CD4-positive, alpha-beta T cell treated with Interleukin-15 for 1 hour (primary cell): ENCODE measurements around the gene FAM234B.
"Not testable (repeated sequence)": the region's sequence is repeated elsewhere in the genome, so short reads cannot be mapped to it uniquely, and the experiment has no call there.

Experiments
- DNase-seq: peaks from one replicate; pipeline ENCODE4 v3.0.0-alpha.2; 2020

The FAM234B gene

GRCh38 chr12:13061377-13061776, 17.2 kb downstream of the FAM234B start:
- no peak for DNase-seq

GRCh38 chr12:13062669-13063068, 18.5 kb downstream of the FAM234B start:
- no peak for DNase-seq

DNA sequence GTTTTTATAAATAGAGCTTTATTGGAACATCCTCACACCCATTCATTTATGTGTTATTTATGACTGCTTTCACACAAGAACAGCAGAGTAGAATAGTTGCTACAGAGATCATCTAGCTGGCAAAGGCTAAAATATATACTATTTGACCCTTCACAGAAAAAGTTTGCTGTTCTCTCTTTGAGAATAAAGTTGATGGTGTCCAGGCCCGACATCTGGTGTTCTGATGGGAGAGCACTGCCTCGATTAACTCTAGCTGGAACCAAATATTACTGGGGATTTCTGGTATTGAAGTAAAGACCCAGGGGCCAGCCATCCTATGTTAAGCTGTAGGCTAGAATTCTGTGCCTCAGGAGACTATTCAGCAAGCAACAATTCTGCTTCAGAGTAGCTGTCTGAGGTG, 21.8 kb downstream of the FAM234B start:
- no peak for DNase-seq

DNA sequence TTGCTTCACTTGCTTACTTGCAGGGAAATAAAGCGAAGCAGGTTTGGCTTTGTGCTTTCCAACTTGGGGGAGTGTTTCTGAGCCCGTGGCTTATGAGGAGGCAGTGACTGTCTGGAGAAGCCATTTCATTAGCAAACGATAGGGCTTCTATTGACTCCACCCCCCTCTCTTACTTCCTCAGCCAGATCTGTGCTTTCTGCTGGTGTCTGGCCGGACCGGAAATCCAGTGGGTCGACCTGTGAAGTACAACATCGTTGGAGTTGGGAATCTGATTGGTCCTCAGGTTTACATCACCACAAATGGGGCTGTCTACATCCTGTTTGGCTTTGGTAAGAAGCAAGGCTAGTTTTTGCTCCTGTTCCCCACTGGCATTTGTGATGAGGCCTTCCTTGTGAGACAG, 22.3 kb downstream of the FAM234B start:
- no peak for DNase-seq

GRCh38 chr12:13067322-13067721, 23.1 kb downstream of the FAM234B start:
- DNase-seq = no peak

DNA sequence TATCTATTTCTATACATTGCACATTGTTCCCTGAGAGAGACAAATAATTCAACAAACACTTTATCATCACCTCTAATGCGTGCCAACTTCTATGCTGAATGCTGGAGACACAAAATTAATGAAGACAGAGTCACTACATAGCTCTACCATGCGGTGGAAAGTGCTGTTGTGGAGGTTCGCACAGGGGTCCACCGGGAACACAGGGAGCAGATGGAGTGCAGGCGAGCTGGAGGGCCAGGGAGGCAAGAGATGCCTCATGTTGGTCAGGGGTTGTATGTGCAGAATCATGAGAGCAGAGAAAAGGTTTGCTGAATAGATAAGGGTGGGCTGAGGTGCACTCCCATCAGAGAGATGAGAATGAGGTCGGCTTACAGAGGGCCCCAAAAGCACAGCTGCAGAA, 25.2 kb downstream of the FAM234B start:
- no peak for DNase-seq

DNA sequence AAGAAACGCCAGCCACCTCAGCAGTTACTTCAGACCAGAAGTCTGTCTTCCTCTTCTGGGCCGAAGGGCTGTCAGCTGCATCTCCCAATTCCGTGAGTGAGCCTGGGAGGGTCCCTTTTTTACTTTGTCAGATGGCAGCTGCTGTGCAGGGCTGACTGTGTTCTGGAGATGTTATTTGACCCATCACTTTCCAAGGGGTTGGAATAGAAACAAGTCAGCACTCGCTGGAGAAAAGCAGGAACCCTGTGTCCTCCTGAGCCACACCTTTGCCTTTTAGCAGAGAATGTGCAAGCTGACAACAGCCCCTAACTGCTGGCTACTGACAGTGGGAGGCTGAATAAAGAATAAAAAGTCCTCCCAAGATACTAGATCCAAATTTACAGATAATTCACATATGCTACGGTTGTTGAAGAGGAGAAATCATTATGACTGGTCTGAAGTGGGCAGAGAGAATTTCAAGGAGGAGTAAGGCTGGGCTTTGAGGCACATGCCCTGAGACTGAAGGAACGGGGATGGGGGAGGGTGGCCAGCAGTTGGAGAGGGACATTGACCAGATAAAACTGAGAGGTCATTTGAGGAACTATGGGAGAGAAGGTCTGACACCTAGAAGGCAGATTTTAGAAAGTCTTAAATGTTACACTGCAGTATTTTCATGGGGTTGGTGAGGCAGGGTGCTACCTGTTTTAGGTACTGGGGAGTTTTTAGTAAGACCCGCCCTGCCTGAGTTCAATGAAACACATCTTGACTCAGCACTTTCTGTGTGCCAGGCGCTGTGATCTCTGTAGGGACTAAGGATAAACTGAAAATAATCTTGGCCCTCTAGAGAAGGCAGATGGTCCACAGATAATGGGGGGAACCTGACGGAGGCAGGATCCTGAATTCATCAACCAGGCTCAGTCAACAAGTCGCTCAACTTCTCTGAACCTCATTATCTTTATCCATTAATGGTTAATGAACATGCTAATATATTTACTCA, 27.4 kb downstream of the FAM234B start:
- no peak for DNase-seq

DNA sequence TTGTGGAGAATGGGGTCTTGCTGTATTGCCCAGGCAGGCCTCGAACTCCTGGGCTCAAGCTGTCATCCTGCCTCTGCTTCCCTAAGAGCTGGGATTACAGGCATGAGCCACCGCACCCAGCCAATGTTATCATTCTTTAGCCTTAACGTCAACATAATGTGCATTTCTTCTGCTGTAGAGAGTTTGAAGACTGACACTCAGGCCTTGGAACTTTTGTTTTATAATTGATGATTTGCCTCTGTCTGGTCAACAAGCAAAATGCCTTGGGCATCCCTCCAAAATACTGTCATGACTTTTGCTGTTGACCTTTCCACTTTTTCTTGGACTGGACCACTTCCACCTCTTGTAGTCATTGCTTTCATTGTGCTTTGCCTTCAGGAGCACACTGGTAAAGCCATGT, 29.0 kb downstream of the FAM234B start:
- no peak for DNase-seq

GRCh38 chr12:13074396-13075117, 30.4 kb downstream of the FAM234B start:
- DNase-seq = no peak

DNA sequence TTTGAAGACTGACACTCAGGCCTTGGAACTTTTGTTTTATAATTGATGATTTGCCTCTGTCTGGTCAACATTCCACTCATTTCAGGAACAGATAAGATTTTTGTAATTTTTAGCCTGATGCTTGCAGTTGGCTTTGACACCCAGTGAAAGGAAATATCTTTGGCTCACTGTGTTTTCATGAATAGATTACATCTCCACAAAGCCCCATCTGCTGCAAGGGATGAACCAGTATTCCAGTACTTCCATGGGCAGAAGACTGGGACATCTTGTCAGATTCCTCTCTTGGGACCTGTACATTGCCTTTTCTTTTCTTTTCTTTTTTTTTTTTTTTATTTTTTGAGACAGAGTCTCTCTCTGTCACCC, 30.9 kb downstream of the FAM234B start:
- DNase-seq = no peak

DNA sequence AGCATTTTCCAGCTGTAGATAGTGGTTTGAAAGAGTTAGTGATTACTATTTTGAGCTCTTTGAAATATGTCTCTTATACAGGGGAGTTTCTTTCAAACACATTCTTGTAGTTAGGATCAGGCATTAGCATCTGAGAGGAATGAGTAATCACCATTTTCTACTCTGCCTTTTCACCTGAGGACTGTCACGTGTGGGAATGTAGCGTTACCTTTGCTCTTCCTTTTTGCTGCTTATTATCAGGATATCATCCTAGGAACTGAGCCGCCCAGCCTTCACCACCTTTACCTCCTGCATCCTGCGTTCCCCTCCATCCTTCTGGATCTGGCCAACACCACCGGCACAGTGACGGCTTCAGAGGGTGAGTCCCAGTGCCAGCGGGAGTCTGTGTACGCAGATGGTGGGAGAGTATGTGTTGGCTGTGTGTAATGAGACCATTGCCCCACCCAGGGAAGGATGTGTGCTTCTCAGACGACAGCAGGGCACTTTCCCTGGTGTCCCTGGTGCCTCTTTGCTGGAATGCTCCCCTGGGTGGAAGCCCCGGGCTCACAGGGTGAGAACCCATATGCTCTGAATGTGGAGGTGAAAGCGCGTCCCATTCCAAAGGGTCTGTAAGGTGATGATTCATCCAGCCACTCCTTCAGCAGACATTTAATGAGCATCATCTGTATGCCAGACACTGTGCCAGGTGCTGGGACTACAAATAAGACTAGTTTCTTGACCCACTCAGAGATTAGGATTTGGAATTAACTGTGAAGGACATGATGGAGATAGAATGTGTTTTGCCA, 31.8 kb downstream of the FAM234B start:
- DNase-seq = no peak

GRCh38 chr12:13079440-13079906, 35.3 kb downstream of the FAM234B start:
- no peak for DNase-seq

DNA sequence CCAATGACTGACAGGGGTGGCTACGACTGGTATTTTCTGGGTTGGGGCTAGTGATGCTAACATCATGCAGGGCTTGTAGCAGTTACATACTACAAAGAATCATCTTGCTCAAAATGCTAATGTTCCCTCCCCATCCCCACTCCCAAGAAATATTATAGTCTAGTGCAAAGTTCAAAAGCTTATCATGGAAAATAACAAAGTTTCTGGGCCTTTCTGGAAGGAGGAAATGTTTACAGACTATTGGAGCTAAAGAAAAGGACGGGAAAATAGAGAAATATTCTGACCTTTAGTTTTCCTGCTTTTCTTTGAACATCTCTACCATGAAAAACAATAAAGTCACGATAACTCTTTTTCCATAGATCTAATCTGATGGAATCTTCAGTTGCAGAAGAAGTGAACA, 36.1 kb downstream of the FAM234B start:
- no peak for DNase-seq

DNA sequence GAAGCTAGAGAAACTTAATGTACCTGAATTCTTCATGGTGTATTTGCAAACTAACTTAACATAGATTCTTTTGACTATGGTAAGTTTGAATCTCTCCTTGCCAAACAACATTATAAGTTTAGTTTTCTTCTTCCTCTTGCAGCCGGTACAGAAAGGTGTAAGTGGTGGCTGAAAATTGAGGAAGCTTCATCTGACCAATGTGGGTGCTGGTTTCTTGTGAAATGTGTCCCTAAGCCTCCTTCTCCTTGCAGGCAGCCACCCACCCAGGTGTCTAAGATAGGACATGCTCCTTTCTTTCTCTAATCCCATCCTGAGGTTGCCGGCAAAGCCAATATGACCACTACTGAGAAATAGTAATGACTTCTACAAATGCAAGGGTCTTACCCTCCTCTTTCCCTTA, 38.7 kb downstream of the FAM234B start:
- DNase-seq = no peak

DNA sequence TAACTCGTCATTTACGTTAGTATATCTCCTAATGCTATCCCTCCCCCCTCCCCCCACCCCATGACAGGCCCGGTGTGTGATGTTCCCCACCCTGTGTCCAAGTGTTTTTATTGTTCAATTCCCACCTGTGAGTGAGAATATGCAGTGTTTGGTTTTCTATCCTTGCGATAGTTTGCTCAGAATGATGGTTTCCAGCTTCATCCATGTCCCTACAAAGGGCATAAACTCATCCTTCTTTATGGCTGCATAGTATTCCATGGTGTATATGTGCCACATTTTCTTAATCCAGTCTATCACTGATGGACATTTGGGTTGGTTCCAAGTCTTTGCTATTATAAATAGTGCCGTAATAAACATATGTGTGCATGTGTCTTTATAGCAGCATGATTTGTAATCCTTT, 39.5 kb downstream of the FAM234B start:
- not testable (repeated sequence) for DNase-seq

DNA sequence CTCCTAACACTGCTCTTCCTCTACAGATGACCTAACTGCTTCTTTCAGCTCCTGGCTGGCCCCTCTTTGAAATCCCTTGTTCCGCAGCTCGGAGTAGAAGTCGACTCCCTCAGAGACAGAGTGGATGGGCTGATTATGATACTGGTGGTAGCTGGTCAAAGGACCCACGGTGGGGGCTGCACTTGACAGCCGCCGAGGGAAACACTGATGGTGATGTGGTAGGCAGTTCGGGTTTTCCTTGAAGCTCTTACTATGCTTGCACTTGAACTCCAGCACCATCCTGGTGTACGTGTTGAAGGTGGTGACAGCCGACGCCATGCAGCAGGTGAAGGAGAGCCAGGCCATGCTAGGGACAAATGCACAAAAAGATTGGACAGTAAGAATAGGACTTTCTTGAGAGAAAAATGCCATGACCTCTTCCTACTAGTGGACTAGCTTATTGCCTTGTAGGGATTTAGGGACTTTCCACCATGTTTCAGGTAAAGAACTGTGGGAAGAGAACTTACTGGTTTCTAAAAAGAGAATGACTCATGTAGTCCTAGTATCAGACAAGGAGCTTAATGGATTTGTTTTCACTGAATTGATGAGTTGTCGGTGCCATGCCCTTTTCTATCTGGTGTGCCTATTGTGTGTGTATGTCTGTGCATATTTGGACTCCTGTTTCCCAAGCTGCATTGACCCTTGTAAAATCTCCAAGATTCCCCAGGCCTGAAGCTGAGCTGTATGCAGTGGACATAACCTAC, 40.9 kb downstream of the FAM234B start:
- no peak for DNase-seq

- DNase-seq = no peak
Measured at GRCh38 chr12:13085968-13086686, 41.9 kb downstream of the FAM234B start.

GRCh38 chr12:13087766-13088165, 43.6 kb downstream of the FAM234B start:
- no peak for DNase-seq

- no peak for DNase-seq
Measured at GRCh38 chr12:13088496-13088895, 44.3 kb downstream of the FAM234B start.

DNA sequence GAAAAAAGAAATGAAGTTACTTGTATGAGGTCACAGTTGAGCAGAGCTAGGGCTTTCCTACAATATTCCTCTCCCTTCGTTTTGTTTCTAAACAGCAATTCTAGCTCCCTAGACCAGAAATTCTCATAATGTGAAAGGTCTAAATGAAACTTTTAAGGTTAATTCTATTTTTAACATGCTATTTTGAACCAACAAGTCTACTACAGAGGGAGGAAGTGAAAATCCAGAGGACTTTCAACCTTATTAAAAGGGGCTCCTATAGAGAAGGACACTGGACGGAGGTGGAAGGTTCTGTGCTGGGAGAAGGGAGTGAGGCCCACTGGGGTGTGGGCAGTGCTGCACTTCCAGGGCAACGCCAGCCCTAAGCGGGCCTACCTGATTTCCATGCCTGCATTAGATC, 45.9 kb downstream of the FAM234B start:
- DNase-seq = no peak

DNA sequence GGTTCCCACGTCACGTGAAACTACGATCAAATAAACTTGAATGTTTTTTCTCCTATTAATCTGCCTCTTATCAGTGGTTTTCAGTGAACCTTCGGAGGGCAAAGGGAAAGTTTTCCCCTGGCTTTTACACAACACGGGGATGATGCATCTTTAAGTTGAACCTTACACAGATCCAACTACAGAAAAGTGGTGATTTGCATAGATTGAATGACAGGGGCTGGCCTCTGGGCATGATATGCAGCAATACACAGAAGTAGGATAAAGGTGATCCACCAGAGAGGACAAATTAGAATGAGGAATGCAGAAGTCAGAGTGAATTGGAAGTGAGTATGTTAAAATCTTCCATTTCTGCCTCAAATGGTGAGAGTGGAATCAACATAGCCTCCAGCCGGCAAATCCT, 47.7 kb downstream of the FAM234B start:
- no peak for DNase-seq
